Measurements from ENCODE around the gene MRPS16.

- TF ChIP-seq POLR2AphosphoS5 (IDR thresholded peaks at IDR 0.05; ENCODE audit: borderline replicate concordance, low read depth, low read length) (no peak), EZH2 (IDR thresholded peaks at IDR 0.05) (no peak), FOXP2 (optimal IDR thresholded peaks at IDR 0.05; ENCODE audit: control extremely low read depth, extremely low read length, insufficient read depth) (no peak)
Measured at GRCh38 chr10:73264423-73264822, 12.0 kb upstream of the MRPS16 start.
